WTC11 (cell line): ENCODE data around the gene PSME2. TPM values are rescaled to one million over a fixed set of nuclear protein-coding genes. Genes with fewer than 3 reads are reported as not detected.
A peak's percentile ranks its signal among the peaks of the same experiment; 100 is the strongest.

Experiments
- ATAC-seq: fragments of 200-7000 bp; cut with Tn5 transposase; 2 replicates; pipeline ENCODE4 v1.10.0; 2021; ENCODE audit warnings: mild to moderate bottlenecking, moderate library complexity
- CTCF ChIA-PET: fragments of 300-600 bp; sonication (Branson Sonifier 250); formaldehyde crosslinking; loops from one replicate; lab custom pipeline; 2021; ENCODE audit warnings: antibody characterized with exemption; lab: Charles Lee
- POLR2A ChIA-PET: fragments of 350-600 bp; sonication (Branson Sonifier 250); formaldehyde crosslinking; loops from one replicate; lab custom pipeline; 2021; ENCODE audit warnings: antibody characterized with exemption; lab: Charles Lee
- DNase-seq: peaks from one replicate; pipeline ENCODE4 v3.0.0; 2021; ENCODE audit warnings: low spot score
- H3K27ac Mint-ChIP-seq: 2 replicates; pipeline ENCODE4 v1.8.0; 2021; ENCODE audit warnings: mixed read lengths
- H3K27me3 Mint-ChIP-seq: 2 replicates; pipeline ENCODE4 v1.8.0; 2021; ENCODE audit warnings: low read depth, mild to moderate bottlenecking, moderate library complexity, mixed read lengths
- H3K36me3 Mint-ChIP-seq: 2 replicates; pipeline ENCODE4 v1.8.0; 2021; ENCODE audit warnings: mixed read lengths
- H3K4me1 Mint-ChIP-seq: 2 replicates; pipeline ENCODE4 v1.8.0; 2022; ENCODE audit warnings: mixed read lengths
- H3K4me3 Mint-ChIP-seq: 2 replicates; pipeline ENCODE4 v1.8.0; 2021; ENCODE audit warnings: mild to moderate bottlenecking, moderate library complexity, mixed read lengths
- H3K9me3 Mint-ChIP-seq: 2 replicates; pipeline ENCODE4 v1.8.0; 2021; ENCODE audit warnings: mixed read lengths
- FOXK1 ChIP-seq: sonication (generic); formaldehyde crosslinking; IDR thresholded peaks from 2 replicates; pipeline ENCODE4 v1.8.0; 2022; ENCODE audit warnings: mild to moderate bottlenecking, moderate library complexity, missing genetic modification reagents
- FOXP1 ChIP-seq: sonication (generic); formaldehyde crosslinking; IDR thresholded peaks from 2 replicates; pipeline ENCODE4 v1.8.0; 2022; ENCODE audit warnings: missing genetic modification reagents, mild to moderate bottlenecking, moderate library complexity, borderline replicate concordance
- HMGA2 ChIP-seq: fragments of 250-450 bp; sonication (Bioruptor Pico); IDR thresholded peaks from 2 replicates; pipeline ENCODE4 v1.4.0; 2021; ENCODE audit warnings: mild to moderate bottlenecking, moderate library complexity
- IRF2 ChIP-seq: sonication (generic); formaldehyde crosslinking; IDR thresholded peaks from 2 replicates; pipeline ENCODE4 v1.8.0; 2022; ENCODE audit warnings: low read depth, missing genetic modification reagents, borderline replicate concordance
- JUN ChIP-seq: sonication (generic); formaldehyde crosslinking; IDR thresholded peaks from 2 replicates; pipeline ENCODE4 v1.8.0; 2023; ENCODE audit warnings: mild to moderate bottlenecking, missing genetic modification reagents
- MYBL2 ChIP-seq: sonication (generic); formaldehyde crosslinking; IDR thresholded peaks from 2 replicates; pipeline ENCODE4 v1.8.1; 2023; ENCODE audit warnings: mild to moderate bottlenecking, moderate library complexity, missing genetic modification reagents
- NFATC4 ChIP-seq: fragments of 250-450 bp; sonication (Bioruptor Pico); IDR thresholded peaks from 2 replicates; pipeline ENCODE4 v1.9.0; 2021; ENCODE audit warnings: mild to moderate bottlenecking
- NFE2L1 ChIP-seq: sonication (generic); formaldehyde crosslinking; IDR thresholded peaks from 2 replicates; pipeline ENCODE4 v1.8.1; 2023; ENCODE audit warnings: missing genetic modification reagents
- NR3C1 ChIP-seq: sonication (generic); formaldehyde crosslinking; conservative IDR thresholded peaks from 2 replicates; pipeline ENCODE4 v1.8.1; 2023; ENCODE audit warnings: low read depth, mild to moderate bottlenecking, missing genetic modification reagents
- OVOL2 ChIP-seq: fragments of 250-450 bp; sonication (Bioruptor Pico); IDR thresholded peaks from 2 replicates; pipeline ENCODE4 v1.9.0; 2021; ENCODE audit warnings: mild to moderate bottlenecking, borderline replicate concordance
- SMAD3 ChIP-seq: sonication (generic); formaldehyde crosslinking; IDR thresholded peaks from 2 replicates; pipeline ENCODE4 v1.8.0; 2022; ENCODE audit warnings: missing genetic modification reagents, mild to moderate bottlenecking, borderline replicate concordance
- ZNF138 ChIP-seq: sonication (generic); formaldehyde crosslinking; conservative IDR thresholded peaks from 2 replicates; pipeline ENCODE4 v1.8.1; 2022; ENCODE audit warnings: mild to moderate bottlenecking, moderate library complexity, missing genetic modification reagents
- ZNF219 ChIP-seq: sonication (generic); formaldehyde crosslinking; IDR thresholded peaks from 2 replicates; pipeline ENCODE4 v1.8.0; 2023; ENCODE audit warnings: missing genetic modification reagents, mild to moderate bottlenecking, borderline replicate concordance
- total RNA-seq: library from RNA; stranded (reverse); gene quantifications from 3 replicates; pipeline ENCODE4 v1.2.3, GENCODE V29; 2021
- TF ChIP-seq, protein P1 (sequence below): fragments of 200-600 bp; IDR thresholded peaks from 2 replicates; pipeline ENCODE4 v1.8.0; 2022; ENCODE audit warnings: antibody characterized with exemption
- TF ChIP-seq, protein P2 (sequence below): fragments of 250-450 bp; sonication (Bioruptor Pico); IDR thresholded peaks from 2 replicates; pipeline ENCODE4 v1.8.0; 2021; ENCODE audit warnings: mild to moderate bottlenecking
- TF ChIP-seq, protein P3 (sequence below): sonication (generic); formaldehyde crosslinking; IDR thresholded peaks from 2 replicates; pipeline ENCODE4 v1.8.1; 2023; ENCODE audit warnings: mild to moderate bottlenecking, missing genetic modification reagents, moderate library complexity
- TF ChIP-seq, protein P4 (sequence below): fragments of 250-450 bp; sonication (Bioruptor Pico); conservative IDR thresholded peaks from 2 replicates; pipeline ENCODE4 v1.9.0; 2021; ENCODE audit warnings: mild to moderate bottlenecking
- TF ChIP-seq, protein P5 (sequence below): sonication (generic); formaldehyde crosslinking; conservative IDR thresholded peaks from 2 replicates; pipeline ENCODE4 v1.8.1; 2022; ENCODE audit warnings: mild to moderate bottlenecking, missing genetic modification reagents
- TF ChIP-seq, protein P6 (sequence below): sonication (generic); formaldehyde crosslinking; IDR thresholded peaks from 2 replicates; pipeline ENCODE4 v1.8.1; 2023; ENCODE audit warnings: mild to moderate bottlenecking, missing genetic modification reagents
- TF ChIP-seq, protein P7 (sequence below): fragments of 250-450 bp; sonication (Bioruptor Pico); IDR thresholded peaks from 2 replicates; pipeline ENCODE4 v1.9.0; 2021; ENCODE audit warnings: mild to moderate bottlenecking

The PSME2 gene
- total RNA-seq, 1 experiment from 2014 or later = 103 TPM

DNA sequence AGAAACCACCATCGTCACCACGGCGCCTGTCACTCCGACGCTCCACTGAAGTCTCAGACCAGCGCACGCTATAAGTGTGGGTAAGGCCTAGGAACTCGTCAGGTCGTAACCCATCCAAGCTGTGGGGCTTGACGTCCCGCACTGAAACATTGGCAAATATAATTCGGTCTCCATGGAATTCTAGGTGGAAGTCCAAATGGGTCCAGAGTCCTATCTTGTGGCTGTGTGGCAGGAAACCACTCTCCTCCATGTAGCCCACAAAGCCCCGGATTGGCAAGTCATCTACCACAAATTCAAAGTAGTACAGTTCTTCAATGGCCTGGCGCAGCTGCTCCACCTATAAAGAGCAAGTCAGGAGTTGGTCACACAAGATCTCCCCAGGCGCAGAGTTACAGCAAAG lies 46.5 kb upstream of the PSME2 start (continued):
- TF ChIP-seq, protein P1, sequence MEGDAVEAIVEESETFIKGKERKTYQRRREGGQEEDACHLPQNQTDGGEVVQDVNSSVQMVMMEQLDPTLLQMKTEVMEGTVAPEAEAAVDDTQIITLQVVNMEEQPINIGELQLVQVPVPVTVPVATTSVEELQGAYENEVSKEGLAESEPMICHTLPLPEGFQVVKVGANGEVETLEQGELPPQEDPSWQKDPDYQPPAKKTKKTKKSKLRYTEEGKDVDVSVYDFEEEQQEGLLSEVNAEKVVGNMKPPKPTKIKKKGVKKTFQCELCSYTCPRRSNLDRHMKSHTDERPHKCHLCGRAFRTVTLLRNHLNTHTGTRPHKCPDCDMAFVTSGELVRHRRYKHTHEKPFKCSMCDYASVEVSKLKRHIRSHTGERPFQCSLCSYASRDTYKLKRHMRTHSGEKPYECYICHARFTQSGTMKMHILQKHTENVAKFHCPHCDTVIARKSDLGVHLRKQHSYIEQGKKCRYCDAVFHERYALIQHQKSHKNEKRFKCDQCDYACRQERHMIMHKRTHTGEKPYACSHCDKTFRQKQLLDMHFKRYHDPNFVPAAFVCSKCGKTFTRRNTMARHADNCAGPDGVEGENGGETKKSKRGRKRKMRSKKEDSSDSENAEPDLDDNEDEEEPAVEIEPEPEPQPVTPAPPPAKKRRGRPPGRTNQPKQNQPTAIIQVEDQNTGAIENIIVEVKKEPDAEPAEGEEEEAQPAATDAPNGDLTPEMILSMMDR = no peak
- TF ChIP-seq JUN = no peak
- TF ChIP-seq, protein P2, sequence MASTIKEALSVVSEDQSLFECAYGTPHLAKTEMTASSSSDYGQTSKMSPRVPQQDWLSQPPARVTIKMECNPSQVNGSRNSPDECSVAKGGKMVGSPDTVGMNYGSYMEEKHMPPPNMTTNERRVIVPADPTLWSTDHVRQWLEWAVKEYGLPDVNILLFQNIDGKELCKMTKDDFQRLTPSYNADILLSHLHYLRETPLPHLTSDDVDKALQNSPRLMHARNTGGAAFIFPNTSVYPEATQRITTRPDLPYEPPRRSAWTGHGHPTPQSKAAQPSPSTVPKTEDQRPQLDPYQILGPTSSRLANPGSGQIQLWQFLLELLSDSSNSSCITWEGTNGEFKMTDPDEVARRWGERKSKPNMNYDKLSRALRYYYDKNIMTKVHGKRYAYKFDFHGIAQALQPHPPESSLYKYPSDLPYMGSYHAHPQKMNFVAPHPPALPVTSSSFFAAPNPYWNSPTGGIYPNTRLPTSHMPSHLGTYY (CRISPR knock-in tag) = no peak
- TF ChIP-seq NFATC4 (CRISPR knock-in tag) = no peak
- TF ChIP-seq ZNF219 (CRISPR knock-in tag) = no peak
- TF ChIP-seq OVOL2 (CRISPR knock-in tag) = no peak

DNA sequence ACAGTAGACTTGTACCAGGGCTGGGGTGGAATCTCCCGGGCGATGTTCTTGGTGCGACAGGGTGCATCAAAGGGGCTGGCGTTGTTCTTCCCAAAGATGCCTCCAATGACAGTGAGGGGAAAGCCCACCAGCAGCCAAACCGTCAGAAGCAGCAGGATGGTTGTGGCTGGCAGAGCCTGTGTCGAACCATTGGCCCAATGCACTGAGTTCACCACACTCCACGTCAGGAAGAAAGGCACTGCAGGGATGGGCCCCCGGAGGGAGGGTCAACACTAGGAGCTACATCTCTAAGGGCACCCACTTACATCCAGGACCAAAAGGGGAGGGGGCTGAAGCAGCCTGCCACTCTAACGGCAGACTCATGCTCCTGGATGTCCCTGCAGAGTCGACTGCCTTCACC lies 44.0 kb upstream of the PSME2 start:
- H3K36me3 Mint-ChIP-seq = peaks cover 28% of the 10 kb centered on the region
- POLR2A ChIA-PET = no interaction called here

DNA sequence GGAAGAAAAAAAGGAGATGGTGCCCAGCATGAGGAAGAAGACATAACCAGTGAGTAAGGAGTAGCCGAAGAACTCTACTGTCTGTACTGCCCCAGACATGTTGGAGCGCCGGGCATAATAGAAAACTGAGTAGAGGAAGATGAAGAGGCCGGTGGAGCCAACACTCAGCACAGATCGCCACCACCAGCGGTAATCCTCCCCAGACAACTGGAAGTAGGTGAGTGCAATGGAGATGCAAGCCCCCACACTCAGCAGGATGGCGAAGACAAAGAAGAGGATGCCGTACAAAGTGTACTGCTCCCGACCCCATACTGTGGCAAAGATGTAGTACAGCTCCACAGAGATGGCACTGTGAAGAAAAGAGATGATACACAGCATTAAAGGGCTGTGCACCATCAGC lies 43.0 kb upstream of the PSME2 start:
- no peak overlapping the region; the same call in 1 of the 2 replicates for H3K27ac Mint-ChIP-seq
- ATAC-seq = no peak

More for the DNA sequence above, 44.0 kb upstream of the PSME2 start:
- DNase-seq = no peak
- no peak overlapping the region for H3K27ac Mint-ChIP-seq
- no peak for ATAC-seq
- H3K4me1 Mint-ChIP-seq = peaks cover 23% of the 10 kb centered on the region
- CTCF ChIA-PET = no interaction called here
- H3K9me3 Mint-ChIP-seq = no peaks in the 10 kb centered on the region
- TF ChIP-seq, protein P3, sequence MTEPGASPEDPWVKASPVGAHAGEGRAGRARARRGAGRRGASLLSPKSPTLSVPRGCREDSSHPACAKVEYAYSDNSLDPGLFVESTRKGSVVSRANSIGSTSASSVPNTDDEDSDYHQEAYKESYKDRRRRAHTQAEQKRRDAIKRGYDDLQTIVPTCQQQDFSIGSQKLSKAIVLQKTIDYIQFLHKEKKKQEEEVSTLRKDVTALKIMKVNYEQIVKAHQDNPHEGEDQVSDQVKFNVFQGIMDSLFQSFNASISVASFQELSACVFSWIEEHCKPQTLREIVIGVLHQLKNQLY (CRISPR knock-in tag) = no peak
- TF ChIP-seq SMAD3 (CRISPR knock-in tag) = no peak
- no peak for TF ChIP-seq FOXP1 (CRISPR knock-in tag)
- TF ChIP-seq, protein P4, sequence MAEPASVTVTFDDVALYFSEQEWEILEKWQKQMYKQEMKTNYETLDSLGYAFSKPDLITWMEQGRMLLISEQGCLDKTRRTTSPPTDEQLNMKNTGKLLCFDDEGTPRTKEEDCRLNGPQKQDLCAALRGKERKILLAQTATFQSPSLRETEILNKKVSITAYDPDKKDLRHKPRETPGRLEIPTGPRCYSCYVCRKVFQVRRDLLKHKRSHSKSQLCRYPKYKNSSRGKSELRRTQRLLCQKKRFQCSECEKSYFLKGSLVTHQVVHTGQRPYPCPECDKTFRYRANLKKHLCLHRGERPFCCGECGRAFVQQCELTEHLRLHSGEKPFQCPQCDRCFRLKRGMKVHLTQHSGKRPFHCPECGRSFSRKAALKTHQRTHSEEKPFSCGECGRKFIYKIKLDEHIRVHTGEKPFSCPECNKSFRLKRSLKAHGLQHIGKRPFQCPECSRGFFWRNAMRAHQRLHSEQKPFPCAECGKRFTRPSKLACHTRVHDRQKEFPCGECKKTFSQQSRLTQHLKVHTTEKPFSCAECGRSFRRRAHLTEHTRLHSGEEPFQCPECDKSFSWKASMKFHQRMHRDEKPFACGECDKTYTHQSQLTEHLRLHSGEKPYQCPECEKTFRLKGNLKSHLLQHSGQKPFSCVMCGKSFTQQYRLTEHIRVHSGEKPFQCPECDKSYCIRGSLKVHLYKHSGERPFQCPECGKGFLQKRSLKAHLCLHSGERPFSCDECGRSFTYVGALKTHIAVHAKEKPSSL (CRISPR knock-in tag) = no peak
- TF ChIP-seq NFE2L1 (CRISPR knock-in tag) = no peak
- no peak overlapping the region for H3K4me3 Mint-ChIP-seq
- H3K27me3 Mint-ChIP-seq = no peaks in the 10 kb centered on the region

More for the DNA sequence above, 43.0 kb upstream of the PSME2 start:
- DNase-seq = no peak
- Mint-ChIP-seq H3K36me3 (peaks cover 31% of the 10 kb centered on the region), H3K4me1 (peaks cover 18% of the 10 kb centered on the region), H3K9me3 (no peaks in the 10 kb centered on the region), H3K4me3 (peak overlapping the region; percentile 89), H3K27me3 (no peaks in the 10 kb centered on the region)
- TF ChIP-seq, protein P5, sequence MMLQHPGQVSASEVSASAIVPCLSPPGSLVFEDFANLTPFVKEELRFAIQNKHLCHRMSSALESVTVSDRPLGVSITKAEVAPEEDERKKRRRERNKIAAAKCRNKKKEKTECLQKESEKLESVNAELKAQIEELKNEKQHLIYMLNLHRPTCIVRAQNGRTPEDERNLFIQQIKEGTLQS (CRISPR knock-in tag) = no peak
- TF ChIP-seq ZNF138 (CRISPR knock-in tag) = no peak
- TF ChIP-seq, protein P6, sequence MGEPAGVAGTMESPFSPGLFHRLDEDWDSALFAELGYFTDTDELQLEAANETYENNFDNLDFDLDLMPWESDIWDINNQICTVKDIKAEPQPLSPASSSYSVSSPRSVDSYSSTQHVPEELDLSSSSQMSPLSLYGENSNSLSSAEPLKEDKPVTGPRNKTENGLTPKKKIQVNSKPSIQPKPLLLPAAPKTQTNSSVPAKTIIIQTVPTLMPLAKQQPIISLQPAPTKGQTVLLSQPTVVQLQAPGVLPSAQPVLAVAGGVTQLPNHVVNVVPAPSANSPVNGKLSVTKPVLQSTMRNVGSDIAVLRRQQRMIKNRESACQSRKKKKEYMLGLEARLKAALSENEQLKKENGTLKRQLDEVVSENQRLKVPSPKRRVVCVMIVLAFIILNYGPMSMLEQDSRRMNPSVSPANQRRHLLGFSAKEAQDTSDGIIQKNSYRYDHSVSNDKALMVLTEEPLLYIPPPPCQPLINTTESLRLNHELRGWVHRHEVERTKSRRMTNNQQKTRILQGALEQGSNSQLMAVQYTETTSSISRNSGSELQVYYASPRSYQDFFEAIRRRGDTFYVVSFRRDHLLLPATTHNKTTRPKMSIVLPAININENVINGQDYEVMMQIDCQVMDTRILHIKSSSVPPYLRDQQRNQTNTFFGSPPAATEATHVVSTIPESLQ (CRISPR knock-in tag) = no peak
- no peak for TF ChIP-seq NR3C1 (CRISPR knock-in tag)
- TF ChIP-seq, protein P7, sequence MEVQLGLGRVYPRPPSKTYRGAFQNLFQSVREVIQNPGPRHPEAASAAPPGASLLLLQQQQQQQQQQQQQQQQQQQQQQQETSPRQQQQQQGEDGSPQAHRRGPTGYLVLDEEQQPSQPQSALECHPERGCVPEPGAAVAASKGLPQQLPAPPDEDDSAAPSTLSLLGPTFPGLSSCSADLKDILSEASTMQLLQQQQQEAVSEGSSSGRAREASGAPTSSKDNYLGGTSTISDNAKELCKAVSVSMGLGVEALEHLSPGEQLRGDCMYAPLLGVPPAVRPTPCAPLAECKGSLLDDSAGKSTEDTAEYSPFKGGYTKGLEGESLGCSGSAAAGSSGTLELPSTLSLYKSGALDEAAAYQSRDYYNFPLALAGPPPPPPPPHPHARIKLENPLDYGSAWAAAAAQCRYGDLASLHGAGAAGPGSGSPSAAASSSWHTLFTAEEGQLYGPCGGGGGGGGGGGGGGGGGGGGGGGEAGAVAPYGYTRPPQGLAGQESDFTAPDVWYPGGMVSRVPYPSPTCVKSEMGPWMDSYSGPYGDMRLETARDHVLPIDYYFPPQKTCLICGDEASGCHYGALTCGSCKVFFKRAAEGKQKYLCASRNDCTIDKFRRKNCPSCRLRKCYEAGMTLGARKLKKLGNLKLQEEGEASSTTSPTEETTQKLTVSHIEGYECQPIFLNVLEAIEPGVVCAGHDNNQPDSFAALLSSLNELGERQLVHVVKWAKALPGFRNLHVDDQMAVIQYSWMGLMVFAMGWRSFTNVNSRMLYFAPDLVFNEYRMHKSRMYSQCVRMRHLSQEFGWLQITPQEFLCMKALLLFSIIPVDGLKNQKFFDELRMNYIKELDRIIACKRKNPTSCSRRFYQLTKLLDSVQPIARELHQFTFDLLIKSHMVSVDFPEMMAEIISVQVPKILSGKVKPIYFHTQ (CRISPR knock-in tag) = no peak
- no peak for TF ChIP-seq OVOL2 (CRISPR knock-in tag)
- no peak for TF ChIP-seq MYBL2 (CRISPR knock-in tag)
- TF ChIP-seq HMGA2 (CRISPR knock-in tag) = no peak
- TF ChIP-seq FOXK1 = no peak
- TF ChIP-seq IRF2 (CRISPR knock-in tag) = no peak
- CTCF ChIA-PET = interaction anchor here (0.9 to 3.3 kb wide), 7 partner anchors 24 to 75 kb away, joined by 3 to 24 read pairs (median 6); partner anchors contain the start of genes CHMP4A, DCAF11, IRF9 and NRL
- POLR2A ChIA-PET = interaction anchor here (0.9 to 1.7 kb wide), 6 partner anchors 19 to 75 kb away, joined by 4 to 11 read pairs (median 7); partner anchors contain the start of genes CHMP4A, DCAF11, IRF9 and MDP1
